ENCODE measurements around the gene RHAG. TPM values are rescaled to one million over a fixed set of nuclear protein-coding genes. Genes with fewer than 3 reads are reported as not detected.
A peak's percentile ranks its signal among the peaks of the same experiment; 100 is the strongest.
"Not testable (repeated sequence)": the region's sequence is repeated elsewhere in the genome, so short reads cannot be mapped to it uniquely, and the experiment has no call there.

The RHAG gene
- total RNA-seq, 1 donor from 2014 or later, result not detected

DNA sequence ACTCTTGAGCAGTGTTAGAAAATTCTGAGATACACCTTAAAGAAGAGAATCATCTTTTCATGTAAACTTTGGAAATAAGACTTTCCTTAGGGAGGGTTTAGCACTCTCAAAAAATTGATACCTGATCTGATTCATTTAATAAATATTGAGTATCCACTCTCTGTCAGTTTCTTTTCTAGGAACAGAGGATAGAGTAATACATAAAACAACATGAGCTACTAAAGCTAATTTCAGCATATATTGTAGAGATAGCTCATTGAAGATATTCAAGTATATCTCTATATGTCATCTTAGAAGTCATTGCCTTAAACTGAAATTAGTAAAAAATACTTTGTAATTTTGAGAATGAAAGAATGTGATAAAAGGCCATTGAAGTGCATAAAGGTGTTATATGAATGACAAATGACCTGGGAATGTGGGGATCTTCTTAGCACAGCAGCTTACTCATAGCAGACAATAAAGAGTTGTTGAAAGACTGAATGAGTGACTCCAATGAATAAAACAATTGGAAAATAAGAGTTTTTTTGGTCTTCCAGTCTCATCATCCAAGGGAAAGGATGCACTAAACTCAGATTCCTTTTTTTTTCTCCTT, 29.2 kb downstream of the RHAG start:
- Mint-ChIP-seq H3K4me3 (ENCODE audit: low read depth) (no peak overlapping the region), H3K27me3 (no peaks in the 10 kb centered on the region), H3K36me3 (ENCODE audit: insufficient read depth) (no peaks in the 10 kb centered on the region), H3K9me3 (ENCODE audit: low read depth) (no peaks in the 10 kb centered on the region), H3K27ac (no peak overlapping the region), H3K4me1 (ENCODE audit: low read depth) (peaks cover 3% of the 10 kb centered on the region)
- DNase-seq (ENCODE audit: low spot score, unreplicated experiment), result no peak
- TF ChIP-seq, protein P1, sequence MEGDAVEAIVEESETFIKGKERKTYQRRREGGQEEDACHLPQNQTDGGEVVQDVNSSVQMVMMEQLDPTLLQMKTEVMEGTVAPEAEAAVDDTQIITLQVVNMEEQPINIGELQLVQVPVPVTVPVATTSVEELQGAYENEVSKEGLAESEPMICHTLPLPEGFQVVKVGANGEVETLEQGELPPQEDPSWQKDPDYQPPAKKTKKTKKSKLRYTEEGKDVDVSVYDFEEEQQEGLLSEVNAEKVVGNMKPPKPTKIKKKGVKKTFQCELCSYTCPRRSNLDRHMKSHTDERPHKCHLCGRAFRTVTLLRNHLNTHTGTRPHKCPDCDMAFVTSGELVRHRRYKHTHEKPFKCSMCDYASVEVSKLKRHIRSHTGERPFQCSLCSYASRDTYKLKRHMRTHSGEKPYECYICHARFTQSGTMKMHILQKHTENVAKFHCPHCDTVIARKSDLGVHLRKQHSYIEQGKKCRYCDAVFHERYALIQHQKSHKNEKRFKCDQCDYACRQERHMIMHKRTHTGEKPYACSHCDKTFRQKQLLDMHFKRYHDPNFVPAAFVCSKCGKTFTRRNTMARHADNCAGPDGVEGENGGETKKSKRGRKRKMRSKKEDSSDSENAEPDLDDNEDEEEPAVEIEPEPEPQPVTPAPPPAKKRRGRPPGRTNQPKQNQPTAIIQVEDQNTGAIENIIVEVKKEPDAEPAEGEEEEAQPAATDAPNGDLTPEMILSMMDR (IDR thresholded peaks at IDR 0.05; ENCODE audit: unreplicated experiment), result peak; percentile 5

DNA sequence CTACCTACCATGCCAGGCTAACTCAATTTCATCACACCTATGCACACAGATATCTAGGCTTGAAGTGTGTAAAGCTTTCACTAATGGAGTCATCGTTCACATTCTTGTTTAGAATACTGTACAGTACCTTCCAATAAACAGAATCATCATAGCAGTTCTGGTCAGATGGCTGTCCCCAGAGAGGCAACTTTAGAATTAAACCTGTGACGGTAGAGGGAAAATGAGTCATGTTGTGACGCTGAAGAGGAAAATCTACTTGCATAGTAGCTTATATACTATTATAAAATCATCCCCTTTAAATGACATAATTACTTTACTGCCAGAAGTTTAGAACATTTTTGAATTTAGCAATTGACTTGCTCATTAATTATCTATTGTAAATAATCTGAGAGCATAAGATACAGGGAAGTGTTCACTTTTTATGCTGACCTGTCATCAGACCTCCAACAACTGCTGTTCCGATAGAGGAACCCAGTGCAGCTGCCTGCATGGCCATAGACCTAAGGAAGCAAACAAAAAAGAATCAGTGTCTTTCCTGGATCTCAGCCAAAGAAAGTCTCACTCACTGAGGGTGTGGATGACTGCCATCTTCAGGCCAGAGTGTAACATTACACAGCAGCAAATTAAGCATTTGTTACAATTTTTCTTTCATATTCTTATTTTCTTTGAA, 29.8 kb downstream of the RHAG start:
- no peak for DNase-seq (ENCODE audit: low spot score, unreplicated experiment)
- no peak overlapping the region for H3K27ac Mint-ChIP-seq
- H3K9me3 Mint-ChIP-seq (ENCODE audit: low read depth), result no peaks in the 10 kb centered on the region
- no peak overlapping the region for H3K4me3 Mint-ChIP-seq (ENCODE audit: low read depth)
- H3K36me3 Mint-ChIP-seq (ENCODE audit: insufficient read depth), result no peaks in the 10 kb centered on the region
- TF ChIP-seq, protein P1 (IDR thresholded peaks at IDR 0.05; ENCODE audit: unreplicated experiment), result peak; percentile 92
- no peaks in the 10 kb centered on the region for H3K27me3 Mint-ChIP-seq
- peaks cover 2% of the 10 kb centered on the region for H3K4me1 Mint-ChIP-seq (ENCODE audit: low read depth)

DNA sequence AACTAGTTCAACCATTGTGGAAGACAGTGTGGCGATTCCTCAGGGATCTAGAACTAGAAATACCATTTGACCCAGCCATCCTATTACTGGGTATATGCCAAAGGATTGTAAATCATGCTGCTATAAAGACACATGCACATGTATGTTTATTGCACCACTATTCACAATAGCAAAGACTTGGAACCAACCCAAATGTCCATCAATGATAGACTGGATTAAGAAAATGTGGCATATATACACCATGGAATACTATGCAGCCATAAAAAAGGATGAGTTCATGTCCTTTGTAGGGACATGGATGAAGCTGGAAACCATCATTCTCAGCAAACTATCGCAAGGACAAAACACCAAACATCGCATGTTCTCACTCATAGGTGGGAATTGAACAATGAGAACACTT, 32.6 kb downstream of the RHAG start:
- not testable (repeated sequence) for H3K9me3 Mint-ChIP-seq (ENCODE audit: low read depth); H3K27ac Mint-ChIP-seq; H3K4me1 Mint-ChIP-seq (ENCODE audit: low read depth); H3K4me3 Mint-ChIP-seq (ENCODE audit: low read depth); H3K36me3 Mint-ChIP-seq (ENCODE audit: insufficient read depth); DNase-seq (ENCODE audit: low spot score, unreplicated experiment); H3K27me3 Mint-ChIP-seq

DNA sequence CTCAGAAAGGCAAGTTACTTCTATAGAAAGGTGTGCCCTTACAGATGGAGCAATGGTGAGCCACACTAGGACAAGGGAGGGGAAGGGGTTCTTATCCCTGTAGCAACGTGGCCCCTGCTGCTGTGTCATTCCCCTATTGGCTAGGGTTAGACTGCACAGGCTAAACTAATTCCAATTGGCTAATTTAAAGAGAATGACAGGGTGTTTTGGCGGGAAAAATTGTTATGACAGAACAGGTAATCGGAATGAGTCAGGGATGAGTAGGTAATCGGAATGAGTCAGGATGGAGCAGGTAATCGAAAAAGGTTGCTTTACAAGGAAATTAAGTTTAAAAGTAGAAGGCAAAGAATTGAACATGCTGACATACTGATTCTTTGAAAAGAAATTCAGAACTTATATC, 49.4 kb downstream of the RHAG start:
- not testable (repeated sequence) for H3K27ac Mint-ChIP-seq; DNase-seq (ENCODE audit: low spot score, unreplicated experiment); H3K36me3 Mint-ChIP-seq (ENCODE audit: insufficient read depth); H3K4me1 Mint-ChIP-seq (ENCODE audit: low read depth); H3K9me3 Mint-ChIP-seq (ENCODE audit: low read depth); H3K27me3 Mint-ChIP-seq; H3K4me3 Mint-ChIP-seq (ENCODE audit: low read depth)

DNA sequence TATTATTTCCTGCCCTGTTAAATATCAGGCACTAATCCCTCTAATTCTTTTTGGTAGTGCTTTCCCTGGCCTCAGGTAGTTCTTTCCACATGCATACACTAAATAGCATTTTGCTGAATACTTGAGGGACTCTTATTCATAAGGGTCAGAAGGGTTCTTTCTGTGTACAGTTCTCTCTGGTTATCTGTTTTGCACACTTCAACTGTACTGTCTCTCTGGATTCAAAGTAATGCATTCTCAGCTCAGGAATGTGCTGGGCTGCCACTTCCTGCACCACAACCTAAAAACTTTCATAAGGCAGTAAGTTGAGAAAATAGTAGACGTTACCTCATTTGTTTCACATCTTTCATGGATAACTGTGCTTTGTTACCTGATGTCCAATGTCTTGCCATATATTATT, 54.1 kb downstream of the RHAG start:
- no peaks in the 10 kb centered on the region for H3K27me3 Mint-ChIP-seq
- H3K4me3 Mint-ChIP-seq (ENCODE audit: low read depth), result no peak overlapping the region
- no peak overlapping the region for H3K27ac Mint-ChIP-seq
- no peaks in the 10 kb centered on the region for H3K36me3 Mint-ChIP-seq (ENCODE audit: insufficient read depth)
- no peaks in the 10 kb centered on the region for H3K9me3 Mint-ChIP-seq (ENCODE audit: low read depth)
- H3K4me1 Mint-ChIP-seq (ENCODE audit: low read depth), result no peaks in the 10 kb centered on the region
- TF ChIP-seq, protein P1 (IDR thresholded peaks at IDR 0.05; ENCODE audit: unreplicated experiment), result no peak
- DNase-seq (ENCODE audit: low spot score, unreplicated experiment), result no peak

DNA sequence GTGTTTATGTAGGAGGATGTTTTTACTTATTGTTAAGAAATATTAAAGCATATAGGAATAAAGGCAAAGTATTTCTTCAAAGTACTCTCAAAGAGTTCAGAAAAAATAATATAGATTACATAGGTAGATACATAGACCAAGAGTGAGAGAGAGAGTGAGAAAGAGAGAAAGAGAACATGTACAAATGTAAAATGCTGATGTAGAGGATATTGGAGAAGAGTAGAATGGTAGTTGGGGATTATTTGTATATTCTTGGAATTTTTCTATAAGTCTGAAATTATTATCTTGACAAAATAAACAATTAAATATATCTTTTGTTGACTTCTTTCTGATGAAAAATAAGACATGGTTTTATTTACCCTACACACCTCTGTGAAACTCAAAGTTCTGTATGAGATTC, 57.0 kb downstream of the RHAG start:
- no peaks in the 10 kb centered on the region for H3K9me3 Mint-ChIP-seq (ENCODE audit: low read depth)
- H3K27me3 Mint-ChIP-seq, result no peaks in the 10 kb centered on the region
- H3K27ac Mint-ChIP-seq, result no peak overlapping the region
- H3K4me3 Mint-ChIP-seq (ENCODE audit: low read depth), result no peak overlapping the region
- TF ChIP-seq, protein P1 (IDR thresholded peaks at IDR 0.05; ENCODE audit: unreplicated experiment), result no peak
- no peak for DNase-seq (ENCODE audit: low spot score, unreplicated experiment)
- H3K36me3 Mint-ChIP-seq (ENCODE audit: insufficient read depth), result no peaks in the 10 kb centered on the region
- H3K4me1 Mint-ChIP-seq (ENCODE audit: low read depth), result no peaks in the 10 kb centered on the region

Data from progenitor cell of endocrine pancreas (in vitro differentiated cells).